Left ventricle myocardium superior (tissue), 1 donor: ENCODE data around the gene CIDEC. TPM values are rescaled to one million over a fixed set of nuclear protein-coding genes. Genes with fewer than 3 reads are reported as not detected.

Experiments used
- ATAC-seq: fragments of 200-7000 bp; cut with Tn5 transposase; one replicate; pipeline ENCODE4 v1.9.1; 2020; ENCODE audit warnings: mild to moderate bottlenecking, moderate library complexity
- DNase-seq: peaks from one replicate; pipeline ENCODE4 v3.0.0-alpha.2; 2020
- intact Hi-C: fragments of 100-400 bp; cut with micrococcal nuclease; formaldehyde crosslinking; loops from one replicate; pipeline ENCODE4 v1.11.0; 2022
- long read RNA-seq: library from polyadenylated mRNA; unstranded; transcript quantifications from one replicate; pipeline ENCODE4 v2.0.0, GENCODE V29; 2021
- total RNA-seq: library from RNA; stranded (reverse); fragmentation: NEBNext Ultra II Directional; extraction: Animal tissue kit (Norgen Biotek cat#: 25700); gene quantifications from one replicate; pipeline ENCODE4 v1.2.1, GENCODE V29; 2021
- donor health status: DM: no; HTN: yes; CAD: no; lungs with severe emphysema.

Gene CIDEC
- total RNA-seq = 2.5 TPM
- long read RNA-seq, partial matches to known transcripts = 0 of 1 reads
- long read RNA-seq, other reads (novel, unspliced or antisense) = 1 of 1 reads

DNA sequence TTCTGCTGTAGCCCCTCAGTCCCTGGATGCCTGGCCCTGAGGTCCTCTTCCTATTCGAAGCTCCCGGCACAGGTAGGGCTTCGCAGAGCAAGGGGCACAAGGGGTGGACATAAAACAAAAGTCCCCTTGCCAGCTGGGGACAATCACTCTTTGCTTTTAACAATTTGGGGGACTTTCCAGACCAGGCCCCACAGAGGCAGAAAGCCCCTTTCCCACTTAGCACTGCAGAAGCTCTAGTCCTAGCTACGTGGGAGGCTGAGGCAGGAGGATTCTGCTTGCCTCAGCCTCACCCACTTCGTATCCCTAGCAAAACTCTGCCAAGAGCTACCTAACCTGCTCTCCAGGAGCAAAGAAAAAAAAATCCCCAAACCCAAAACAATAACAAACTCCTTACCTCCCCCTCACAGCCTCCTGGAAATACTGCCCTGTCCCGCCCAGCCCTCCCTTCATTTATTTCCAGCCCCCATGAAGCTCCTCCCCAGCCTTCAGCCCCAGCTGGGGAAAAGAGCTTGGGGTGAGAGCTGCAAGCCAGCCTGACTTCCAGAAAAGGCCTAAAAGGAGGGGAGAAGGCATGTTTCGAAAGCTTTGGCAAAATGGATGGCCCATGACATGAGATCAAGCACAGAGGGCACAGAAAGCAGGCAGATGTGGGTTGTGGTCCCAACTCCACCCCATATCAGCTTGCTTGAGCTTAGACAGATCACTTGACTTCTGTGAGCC is at the start of gene CIDEC:
TSS of gene CIDEC (minus strand) at position 424 of the 720 bp plus-strand sequence. CDS start 1,767 bp downstream, outside the sequence.
- intact Hi-C loops = no loop called here
- DNase-seq (no peak), ATAC-seq (no peak)

DNA sequence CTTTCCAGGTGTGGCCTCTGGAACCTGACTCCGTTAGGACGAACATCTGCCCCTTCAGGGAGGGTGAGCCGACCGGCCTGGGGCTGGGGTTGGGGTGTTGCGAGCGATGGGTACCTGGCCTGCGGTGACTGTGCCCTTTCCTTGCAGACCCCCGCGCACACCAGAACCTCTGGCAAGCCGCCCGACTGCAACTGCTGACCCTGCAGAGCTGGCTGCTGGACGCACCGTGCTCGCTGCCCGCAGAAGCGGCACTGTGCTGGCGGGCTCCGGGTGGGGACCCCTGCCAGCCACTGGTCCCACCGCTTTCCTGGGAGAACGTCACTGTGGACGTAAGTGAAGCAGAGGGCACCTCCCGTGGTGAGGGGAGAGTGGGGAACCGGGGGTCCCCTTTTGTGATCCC is 48.1 kb upstream of the CIDEC start:
- no peak for ATAC-seq
- DNase-seq = no peak
- intact Hi-C loops = no loop called here

- DNase-seq (no peak), ATAC-seq (no peak)
- intact Hi-C loops = no loop called here
These were observed 38.4 kb upstream of the CIDEC start for GRCh38 chr3:9918261-9919038.

GRCh38 chr3:9917820-9918219 is 37.8 kb upstream of the CIDEC start:
- ATAC-seq (peak; percentile 3), DNase-seq (peak; percentile 45)
- intact Hi-C loops = no loop called here

- DNase-seq (peak; percentile 89), ATAC-seq (peak; percentile 92)
- intact Hi-C loops = no loop called here
These were observed 37.0 kb upstream of the CIDEC start, which contains the start of gene IL17RC for GRCh38 chr3:9916734-9917680. IL17RC (plus strand) TSS chr3:9917098; CDS start chr3:9917316, 218 bp downstream.

GRCh38 chr3:9916346-9916733 is 36.3 kb upstream of the CIDEC start:
- ATAC-seq (no peak), DNase-seq (no peak)
- intact Hi-C loops = no loop called here

- DNase-seq = peak; percentile 85
- intact Hi-C loops = no loop called here
- peak; percentile 67 for ATAC-seq
These were observed 35.4 kb upstream of the CIDEC start for GRCh38 chr3:9915254-9916141.

DNA sequence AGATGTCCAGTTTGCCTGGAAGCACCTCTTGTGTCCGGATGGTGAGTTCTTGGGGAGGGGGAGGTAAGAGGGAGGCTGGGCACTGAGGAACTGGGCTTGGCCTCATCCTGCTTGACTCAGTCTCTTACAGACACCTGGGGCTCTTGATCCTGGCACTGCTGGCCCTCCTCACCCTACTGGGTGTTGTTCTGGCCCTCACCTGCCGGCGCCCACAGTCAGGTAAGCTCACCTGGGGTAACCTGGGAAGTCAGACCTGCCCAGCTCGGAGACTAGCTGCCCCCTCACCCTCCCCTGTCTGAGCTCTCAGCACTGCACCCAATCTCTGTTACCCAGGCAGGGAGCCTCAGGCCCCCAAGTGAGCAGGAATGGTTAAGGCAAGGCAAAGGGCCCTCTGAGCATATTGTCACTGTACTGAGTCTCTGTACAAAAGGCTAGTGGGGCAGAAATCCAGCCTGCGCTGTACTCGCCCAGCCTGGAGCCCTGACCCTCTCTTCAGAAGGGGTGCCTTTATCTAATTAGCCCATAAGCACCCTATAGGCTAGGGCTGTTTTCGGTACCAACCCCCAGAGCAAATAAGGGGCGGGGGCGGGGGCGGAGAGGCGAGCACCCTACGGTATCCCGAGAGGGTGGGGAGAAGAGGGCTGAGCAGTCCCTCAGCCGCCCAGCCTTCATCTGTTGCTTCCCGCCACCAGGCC is 34.7 kb upstream of the CIDEC start:
- ATAC-seq (no peak), DNase-seq (no peak)
- intact Hi-C loops = no loop called here

GRCh38 chr3:9914011-9914410 is 34.0 kb upstream of the CIDEC start:
- no peak for ATAC-seq
- intact Hi-C loops = no loop called here
- DNase-seq = no peak

GRCh38 chr3:9913601-9914000 is 33.5 kb upstream of the CIDEC start:
- DNase-seq (no peak), ATAC-seq (no peak)
- intact Hi-C loops = no loop called here

DNA sequence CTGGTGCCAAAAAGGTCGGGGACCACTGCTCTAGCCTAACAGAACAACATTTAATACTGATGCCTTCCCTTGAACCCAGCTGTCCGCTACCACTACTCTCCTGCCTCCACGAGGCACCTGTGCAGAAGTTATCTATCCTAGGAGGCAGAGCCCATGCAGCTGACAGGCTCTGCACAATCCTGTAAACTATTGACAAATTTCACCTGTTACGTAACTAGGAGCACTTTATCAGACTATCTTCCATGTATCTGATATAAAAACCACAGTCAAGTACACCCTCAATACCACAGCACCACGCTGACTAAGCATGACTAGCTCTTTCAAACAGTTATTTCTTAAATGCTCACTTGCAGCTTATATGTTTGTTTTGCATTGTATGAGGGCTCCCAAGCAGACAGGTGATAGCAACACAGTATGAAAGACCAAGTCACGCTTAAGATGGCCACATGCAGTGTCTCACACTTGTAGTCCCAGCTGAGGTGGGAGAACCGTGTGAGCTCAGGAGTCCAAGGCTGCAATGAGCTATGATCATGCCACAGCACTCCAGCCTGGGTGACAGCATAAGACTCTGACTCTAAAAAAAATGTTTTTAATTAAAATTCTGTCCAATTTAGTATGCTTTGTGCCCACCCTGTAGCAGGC is 32.4 kb upstream of the CIDEC start:
- ATAC-seq = no peak
- no peak for DNase-seq
- intact Hi-C loops = no loop called here

DNA sequence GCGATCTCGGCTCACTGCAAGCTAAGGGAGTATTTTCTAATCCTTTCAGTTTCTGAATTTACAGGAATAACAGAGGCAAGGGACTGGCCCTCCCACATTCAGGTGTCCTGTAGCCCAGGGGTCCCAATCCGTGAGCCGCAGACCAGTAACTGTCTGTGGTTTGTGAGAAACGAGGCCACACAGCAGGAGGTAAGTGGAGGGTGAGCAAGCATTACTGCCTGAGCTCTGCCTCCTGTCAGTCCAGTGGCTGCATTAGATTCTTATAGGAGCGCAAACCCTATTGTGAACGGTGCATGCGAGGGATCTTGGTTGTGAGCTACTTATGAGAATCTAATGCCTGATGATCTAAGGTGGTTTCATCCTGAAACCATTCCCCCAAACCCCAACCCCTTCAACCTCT is 31.8 kb upstream of the CIDEC start:
- no peak for DNase-seq
- intact Hi-C loops = no loop called here
- no peak for ATAC-seq

GRCh38 chr3:9909221-9910013 is 29.4 kb upstream of the CIDEC start:
- ATAC-seq (no peak), DNase-seq (no peak)
- intact Hi-C loops = no loop called here

- ATAC-seq = no peak
- no peak for DNase-seq
- intact Hi-C loops = no loop called here
These were observed 28.2 kb upstream of the CIDEC start for GRCh38 chr3:9908286-9908685.

DNA sequence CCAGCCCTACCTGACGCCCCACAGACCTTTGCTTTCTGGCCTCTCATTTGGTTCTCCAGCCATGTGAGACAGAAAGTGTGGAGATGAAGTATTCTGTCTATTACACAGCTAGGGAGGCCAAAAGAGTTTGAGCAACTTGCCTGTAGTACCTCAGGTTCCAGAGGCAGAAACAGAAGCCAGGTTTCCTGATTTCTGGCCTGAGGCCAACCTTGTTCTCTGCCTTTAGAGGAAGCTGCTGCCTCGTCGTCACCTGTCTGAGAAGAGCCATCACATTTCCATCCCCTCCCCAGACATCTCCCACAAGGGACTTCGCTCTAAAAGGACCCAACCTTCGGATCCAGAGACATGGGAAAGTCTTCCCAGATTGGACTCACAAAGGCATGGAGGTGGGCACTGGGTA is 26.4 kb upstream of the CIDEC start:
- intact Hi-C loops = no loop called here
- no peak for DNase-seq
- ATAC-seq = no peak

GRCh38 chr3:9903904-9904303 is 23.9 kb upstream of the CIDEC start:
- intact Hi-C loops = no loop called here
- DNase-seq (no peak), ATAC-seq (no peak)

- DNase-seq = no peak
- peak; percentile 20 for ATAC-seq
- intact Hi-C loops = no loop called here
These were observed 23.2 kb upstream of the CIDEC start for GRCh38 chr3:9903238-9903624.
